ENCODE data around the gene SPATS2. TPM values are rescaled to one million over a fixed set of nuclear protein-coding genes. Genes with fewer than 3 reads are reported as not detected.
A peak's percentile ranks its signal among the peaks of the same experiment; 100 is the strongest.

SPATS2 gene
- total and polyA plus RNA-seq, 7 experiments from 2014 or later, result 3.0 to 9.8 (median 7.8) TPM

DNA sequence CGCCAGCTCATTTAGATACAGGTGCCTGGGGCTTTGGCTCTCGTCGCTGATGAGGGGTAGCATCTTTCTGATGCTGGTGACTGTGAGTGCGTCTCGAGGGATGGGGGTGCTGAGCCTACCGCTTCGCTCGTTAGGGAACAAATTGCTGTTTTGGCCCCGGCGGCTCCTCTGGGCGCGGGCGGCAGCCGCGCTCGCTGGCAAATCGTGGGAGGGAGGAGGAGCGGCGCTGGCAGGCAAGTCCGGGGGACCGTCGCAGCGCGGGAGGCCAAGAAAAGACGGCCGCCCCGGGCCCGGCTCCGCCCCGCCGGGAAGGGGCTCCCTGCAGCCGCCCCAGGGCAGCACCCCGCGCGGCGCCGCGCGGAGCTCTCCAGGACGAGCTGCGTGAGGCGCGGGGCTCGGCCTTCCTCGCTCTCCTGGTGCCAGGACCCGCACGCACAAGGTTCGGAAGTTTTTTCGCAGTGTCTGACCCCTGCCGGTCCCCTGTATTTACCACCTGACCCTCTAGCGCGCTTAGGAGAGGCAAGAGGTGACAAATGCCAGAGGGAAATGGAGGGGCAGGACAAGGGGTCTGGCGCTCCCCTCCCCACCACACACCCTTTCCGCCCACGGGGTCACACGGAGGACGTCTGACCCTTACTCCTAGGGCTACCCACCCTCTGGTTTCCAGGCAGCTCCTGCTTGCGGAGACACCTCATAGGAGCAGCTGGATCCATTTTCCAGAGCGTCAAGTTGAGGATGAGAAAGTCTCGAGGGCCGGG lies 170.7 kb downstream of the SPATS2 start:
- H3K9me3 ChIP-seq (ENCODE audit: control insufficient read depth in 2 of 3, low read length in 3 of 3), result no peaks in the 10 kb centered on the region
- peak overlapping the region; percentile 66 to 89 (median 84) for H3K4me3 Mint-ChIP-seq
- intact Hi-C loops (cut with micrococcal nuclease), result loop anchor here (1.0 to 5.0 kb wide), 9 partner anchors 15 to 469 kb away; partner anchors contain the start of genes MCRS1 (in 2 of the 2), PRPF40B (in 2 of the 2), RHEBL1 (in 1 of the 2) and TMBIM6 (in 1 of the 2)
- H3K4me1 Mint-ChIP-seq, result peaks cover 10 to 30% (median 20%) of the 10 kb centered on the region in 7 donors
- H3K27ac Mint-ChIP-seq, result peak overlapping the region in 3 of 9 donors; percentile 21 to 81 (median 40)
- H3K4me1 ChIP-seq (ENCODE audit: control insufficient read depth in 2 of 2, insufficient read depth in 2 of 2, low read length in 2 of 2), result peaks cover 14 to 15% of the 10 kb centered on the region in 2 donors
- ATAC-seq (peak; percentile 15), DNase-seq (peak in 4 of 9 donors; percentile 25 to 56 (median 28))
- H3K27me3 Mint-ChIP-seq, result peaks cover 0 to 59% (median 6%) of the 10 kb centered on the region in 5 donors
- peak overlapping the region; percentile 69 for H3K4me3 ChIP-seq (ENCODE audit: low read length)
- H3K9me3 Mint-ChIP-seq, result no peaks in the 10 kb centered on the region
- H3K36me3 ChIP-seq (ENCODE audit: control insufficient read depth in 2 of 3, insufficient read depth in 3 of 3, low read length in 3 of 3), result no peaks in the 10 kb centered on the region
- H3K27ac ChIP-seq (ENCODE audit: low read depth, low read length), result peak overlapping the region; percentile 11
- H3K36me3 Mint-ChIP-seq, result no peaks in the 10 kb centered on the region
- no peaks in the 10 kb centered on the region for H3K27me3 ChIP-seq (ENCODE audit: control insufficient read depth in 2 of 2, insufficient read depth in 2 of 2, low read length in 2 of 2)
- ChIA-PET CTCF (interaction anchor here (0.6 to 1.5 kb wide), 2 partner anchors 85 to 863 kb away, joined by 3 to 4 read pairs; partner anchors contain the start of gene LARP4), POLR2A (interaction anchor here (1.0 to 1.8 kb wide), 4 partner anchors 16 to 349 kb away, joined by 3 to 4 read pairs (median 3); partner anchors contain the start of genes PRPF40B and TUBA1A)

DNA sequence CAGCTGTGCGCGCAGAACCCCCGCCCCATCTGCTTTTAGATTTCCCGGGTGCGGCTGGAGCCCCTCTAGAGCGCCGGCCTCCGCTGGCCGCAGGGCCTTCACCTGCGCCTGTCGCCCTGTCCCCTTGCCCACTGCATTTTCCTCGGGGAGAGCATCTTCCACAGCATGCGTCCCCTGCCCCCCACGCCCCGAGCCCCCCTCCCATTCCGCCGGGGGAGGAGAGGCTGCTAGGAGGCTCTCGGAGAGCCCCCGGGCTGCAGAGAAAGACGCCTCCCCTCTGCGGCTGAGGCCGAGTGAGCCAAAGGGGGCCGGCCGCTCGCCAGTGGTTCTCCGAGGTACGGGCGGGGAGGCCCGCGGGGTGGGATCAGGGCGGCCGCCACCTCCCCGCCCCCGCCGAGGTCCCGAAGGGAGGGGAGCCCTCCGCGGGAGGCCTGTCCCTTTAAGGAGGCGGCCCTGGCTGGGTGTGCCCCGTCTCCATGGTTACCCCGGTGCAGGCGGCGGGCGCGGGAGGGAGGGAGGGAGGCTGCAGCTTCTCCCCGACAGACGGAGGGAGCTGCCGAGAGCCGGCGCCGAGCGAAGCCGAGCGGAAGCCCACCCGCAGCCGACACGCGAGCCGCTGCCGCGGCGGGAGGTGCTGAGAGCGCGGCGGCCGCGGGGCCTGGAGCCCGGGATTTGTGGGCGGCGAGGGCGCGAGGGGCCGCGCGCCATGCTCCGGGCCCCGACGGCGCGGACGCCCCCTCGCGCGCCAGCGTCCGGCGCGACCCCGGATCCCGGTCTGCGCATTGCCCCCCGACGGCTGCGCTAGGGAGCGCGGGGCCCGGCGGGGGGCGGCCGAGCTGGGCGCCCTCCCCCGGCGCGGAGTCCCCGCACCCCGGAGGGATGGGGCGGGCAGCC lies 171.5 kb downstream of the SPATS2 start, which contains the start of gene KCNH3:
Gene KCNH3, plus strand, starts transcription at position 521 of the 894 bp plus-strand sequence. CDS start 387 bp downstream, outside the sequence.
- Mint-ChIP-seq H3K4me3 (peak within 1 kb of the TSS; percentile 66 to 87 (median 80)), H3K9me3 (no peaks in the 10 kb centered on the region), H3K27ac (peak within 1 kb of the TSS in 6 of 9 donors; percentile 43 to 81 (median 64)), H3K27me3 (peaks cover 0 to 66% (median 6%) of the 10 kb centered on the region in 5 donors), H3K4me1 (peaks cover 13 to 37% (median 27%) of the 10 kb centered on the region in 7 donors), H3K36me3 (no peaks in the 10 kb centered on the region)
- H3K27me3 ChIP-seq (ENCODE audit: control insufficient read depth in 2 of 2, insufficient read depth in 2 of 2, low read length in 2 of 2), result no peaks in the 10 kb centered on the region
- POLR2A ChIA-PET, result interaction anchor here (0.9 to 1.8 kb wide), 5 partner anchors 10 to 350 kb away, joined by 3 to 6 read pairs (median 3); partner anchors contain the start of genes PRPF40B and TUBA1A
- peak within 1 kb of the TSS; percentile 69 for H3K4me3 ChIP-seq (ENCODE audit: low read length)
- intact Hi-C loops (cut with micrococcal nuclease), result loop anchor here (1.0 to 5.0 kb wide), 10 partner anchors 11 to 469 kb away; partner anchors contain the start of genes MCRS1 (in 2 of the 2), PRPF40B (in 2 of the 2), RHEBL1 (in 1 of the 2) and TMBIM6 (in 1 of the 2)
- DNase-seq (peak; percentile 66 to 95 (median 86)), ATAC-seq (peak; percentile 94)
- peaks cover 14 to 15% of the 10 kb centered on the region in 2 donors for H3K4me1 ChIP-seq (ENCODE audit: control insufficient read depth in 2 of 2, insufficient read depth in 2 of 2, low read length in 2 of 2)
- H3K36me3 ChIP-seq (ENCODE audit: control insufficient read depth in 2 of 3, insufficient read depth in 3 of 3, low read length in 3 of 3), result no peaks in the 10 kb centered on the region
- CTCF ChIA-PET, result interaction anchor here (1.0 to 2.1 kb wide), 3 partner anchors 14 to 84 kb away, joined by 4 to 7 read pairs (median 5); no protein-coding TSS in a partner anchor
- H3K27ac ChIP-seq (ENCODE audit: low read depth, low read length), result peak within 1 kb of the TSS; percentile 11
- no peaks in the 10 kb centered on the region for H3K9me3 ChIP-seq (ENCODE audit: control insufficient read depth in 2 of 3, low read length in 3 of 3)

DNA sequence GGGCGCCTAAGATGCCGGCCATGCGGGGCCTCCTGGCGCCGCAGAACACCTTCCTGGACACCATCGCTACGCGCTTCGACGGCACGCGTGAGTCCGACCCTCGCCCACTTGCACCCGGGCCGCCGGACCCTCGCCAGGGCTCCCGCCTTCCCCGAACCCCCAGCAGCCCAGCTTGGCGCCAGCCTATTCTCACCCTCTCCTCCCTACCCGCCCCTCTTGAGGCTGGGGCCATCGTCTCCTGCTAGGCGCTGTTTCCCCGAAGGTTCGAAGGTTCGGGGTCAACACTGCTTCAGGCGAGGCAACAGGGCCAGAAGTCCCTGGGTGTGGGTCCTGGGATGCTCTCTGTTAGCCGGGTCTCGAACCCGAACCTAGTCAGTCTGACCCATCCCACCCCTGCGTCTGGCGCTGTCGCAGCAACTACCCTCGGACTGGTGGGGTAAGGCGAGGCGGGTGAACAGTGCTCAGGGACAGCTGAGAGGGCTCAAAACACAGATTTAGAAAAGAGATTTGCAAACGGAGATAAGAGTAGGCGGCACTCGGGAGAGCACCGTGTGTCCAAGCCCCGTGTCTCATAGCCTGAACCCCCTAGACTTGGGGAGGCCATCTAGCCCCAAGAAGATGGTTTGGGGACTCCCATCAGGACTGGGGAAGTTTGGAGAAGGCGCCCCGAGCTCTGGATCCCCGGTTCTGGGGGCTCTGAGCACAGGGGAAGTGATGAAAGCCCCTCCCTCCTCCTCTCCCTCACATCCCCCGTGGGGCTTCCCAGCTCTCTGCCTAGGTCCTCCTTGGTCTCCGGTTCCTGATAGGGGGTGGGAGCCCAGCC lies 172.4 kb downstream of the SPATS2 start:
- intact Hi-C loops (cut with micrococcal nuclease), result loop anchor here (1.0 to 5.0 kb wide), 5 partner anchors 10 to 83 kb away; partner anchors contain the start of genes PRPF40B (in 2 of the 2) and MCRS1 (in 1 of the 2)
- Mint-ChIP-seq H3K4me1 (peaks cover 15 to 39% (median 27%) of the 10 kb centered on the region in 7 donors), H3K27me3 (peaks cover 0 to 67% (median 6%) of the 10 kb centered on the region in 5 donors), H3K27ac (peak overlapping the region in 6 of 9 donors; percentile 43 to 71 (median 64)), H3K4me3 (peak overlapping the region; percentile 62 to 87 (median 74)), H3K36me3 (no peaks in the 10 kb centered on the region), H3K9me3 (no peaks in the 10 kb centered on the region)
- ChIA-PET POLR2A (interaction anchor here (0.9 to 1.5 kb wide), 5 partner anchors 9 to 83 kb away, joined by 3 to 6 read pairs (median 4); partner anchors contain the start of gene PRPF40B), CTCF (interaction anchor here (1.0 to 2.1 kb wide), 2 partner anchors 13 to 25 kb away, joined by 5 to 7 read pairs; no protein-coding TSS in a partner anchor)
- Histone ChIP-seq H3K4me3 (ENCODE audit: low read length) (peak overlapping the region; percentile 37), H3K4me1 (ENCODE audit: control insufficient read depth in 2 of 2, insufficient read depth in 2 of 2, low read length in 2 of 2) (peaks cover 14 to 15% of the 10 kb centered on the region in 2 donors), H3K36me3 (ENCODE audit: control insufficient read depth in 2 of 3, insufficient read depth in 3 of 3, low read length in 3 of 3) (no peaks in the 10 kb centered on the region), H3K9me3 (ENCODE audit: control insufficient read depth in 2 of 3, low read length in 3 of 3) (no peaks in the 10 kb centered on the region), H3K27ac (ENCODE audit: low read depth, low read length) (no peak overlapping the region), H3K27me3 (ENCODE audit: control insufficient read depth in 2 of 2, insufficient read depth in 2 of 2, low read length in 2 of 2) (no peaks in the 10 kb centered on the region)
- DNase-seq, result no peak
- ATAC-seq, result no peak

DNA sequence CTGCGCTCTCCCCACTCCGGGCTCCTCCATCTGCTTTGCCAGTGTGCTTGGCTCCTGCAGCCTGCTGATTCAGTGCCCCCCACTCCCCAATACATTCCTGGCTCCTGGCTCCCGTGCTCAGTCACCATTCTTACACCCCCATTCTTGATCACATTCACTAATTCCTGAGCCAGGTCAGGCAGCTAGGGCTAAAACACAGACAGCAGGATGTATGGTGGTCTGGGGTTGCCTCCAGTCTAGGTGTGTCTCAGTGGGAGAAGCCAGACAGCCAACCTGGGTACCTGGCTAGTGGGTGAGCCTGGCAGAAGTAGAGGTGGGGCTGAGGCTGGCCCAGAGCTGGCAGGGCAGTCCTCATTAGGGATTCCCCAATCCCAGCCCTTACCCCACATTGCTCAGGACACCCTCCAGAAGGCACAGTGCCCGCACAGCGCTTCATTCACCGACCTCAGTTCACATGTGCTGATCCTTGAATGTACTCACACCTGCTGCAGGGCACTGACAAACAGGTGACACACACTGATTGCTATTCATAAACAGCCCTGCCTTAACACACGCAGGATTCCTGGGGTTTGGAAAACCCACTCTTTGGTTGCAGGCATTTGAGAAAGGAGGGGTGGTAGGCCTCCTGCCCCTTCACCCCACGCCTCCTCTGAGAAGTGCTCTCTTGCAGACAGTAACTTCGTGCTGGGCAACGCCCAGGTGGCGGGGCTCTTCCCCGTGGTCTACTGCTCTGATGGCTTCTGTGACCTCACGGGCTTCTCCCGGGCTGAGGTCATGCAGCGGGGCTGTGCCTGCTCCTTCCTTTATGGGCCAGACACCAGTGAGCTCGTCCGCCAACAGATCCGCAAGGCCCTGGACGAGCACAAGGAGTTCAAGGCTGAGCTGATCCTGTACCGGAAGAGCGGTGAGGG lies 173.2 kb downstream of the SPATS2 start:
- H3K4me1 ChIP-seq (ENCODE audit: control insufficient read depth in 2 of 2, insufficient read depth in 2 of 2, low read length in 2 of 2), result peaks cover 14 to 15% of the 10 kb centered on the region in 2 donors
- H3K4me3 ChIP-seq (ENCODE audit: low read length), result no peak overlapping the region
- H3K27me3 ChIP-seq (ENCODE audit: control insufficient read depth in 2 of 2, insufficient read depth in 2 of 2, low read length in 2 of 2), result no peaks in the 10 kb centered on the region
- Mint-ChIP-seq H3K36me3 (no peaks in the 10 kb centered on the region), H3K9me3 (peaks cover 0 to 2% (median 0%) of the 10 kb centered on the region in 11 donors), H3K4me1 (peaks cover 16 to 44% (median 27%) of the 10 kb centered on the region in 7 donors), H3K27ac (peak overlapping the region; percentile 28 to 83 (median 66)), H3K4me3 (peak overlapping the region; percentile 49 to 78 (median 62)), H3K27me3 (peaks cover 0 to 68% (median 6%) of the 10 kb centered on the region in 5 donors)
- no peak overlapping the region for H3K27ac ChIP-seq (ENCODE audit: low read depth, low read length)
- no peaks in the 10 kb centered on the region for H3K36me3 ChIP-seq (ENCODE audit: control insufficient read depth in 2 of 3, insufficient read depth in 3 of 3, low read length in 3 of 3)
- no peak for ATAC-seq
- intact Hi-C loops (cut with micrococcal nuclease), result no loop called here
- ChIA-PET POLR2A (interaction anchor here (1.2 to 1.4 kb wide), 3 partner anchors 14 to 82 kb away, joined by 3 to 5 read pairs (median 4); partner anchors contain the start of gene PRPF40B), CTCF (interaction anchor here (2.1 kb wide), 1 partner anchor 13 kb away, joined by 7 read pairs; no protein-coding TSS in a partner anchor)
- no peaks in the 10 kb centered on the region for H3K9me3 ChIP-seq (ENCODE audit: control insufficient read depth in 2 of 3, low read length in 3 of 3)
- no peak for DNase-seq
